Ecto neural progenitor cell (in vitro differentiated cells): ENCODE measurements around the gene POU1F1.
"Not testable (repeated sequence)": the region's sequence is repeated elsewhere in the genome, so short reads cannot be mapped to it uniquely, and the experiment has no call there.

Experiments used
- DNase-seq: peaks from one replicate; pipeline ENCODE4 v3.0.0-alpha.2; 2018; ENCODE audit warnings: low spot score

Gene POU1F1, protein sequence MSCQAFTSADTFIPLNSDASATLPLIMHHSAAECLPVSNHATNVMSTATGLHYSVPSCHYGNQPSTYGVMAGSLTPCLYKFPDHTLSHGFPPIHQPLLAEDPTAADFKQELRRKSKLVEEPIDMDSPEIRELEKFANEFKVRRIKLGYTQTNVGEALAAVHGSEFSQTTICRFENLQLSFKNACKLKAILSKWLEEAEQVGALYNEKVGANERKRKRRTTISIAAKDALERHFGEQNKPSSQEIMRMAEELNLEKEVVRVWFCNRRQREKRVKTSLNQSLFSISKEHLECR

DNA sequence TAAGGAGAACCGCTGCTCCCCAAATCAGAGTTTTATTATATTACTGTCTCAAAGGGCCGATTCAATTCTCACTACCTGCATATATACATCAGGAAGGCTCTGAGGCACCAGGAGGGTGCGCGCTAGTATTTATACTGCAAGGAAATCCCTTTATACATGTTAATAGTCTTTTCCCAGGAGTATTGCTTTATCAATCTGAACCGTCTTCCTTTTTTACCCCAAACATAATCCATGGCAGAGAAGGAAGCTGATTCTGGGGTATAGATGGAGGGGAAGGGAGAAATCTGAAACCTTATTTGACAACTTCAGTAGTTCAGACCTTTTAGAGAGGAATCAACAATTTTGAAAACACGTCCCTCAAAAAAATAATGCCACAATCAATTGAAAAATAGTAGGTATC is at the start of gene POU1F1:
Gene POU1F1, minus strand, starts transcription at position 101 of the 400 bp plus-strand sequence. CDS start 122 bp downstream, outside the sequence.
- DNase-seq: no peak

GRCh38 chr3:87324609-87325008 is 48.2 kb upstream of the POU1F1 start:
- no peak for DNase-seq

DNA sequence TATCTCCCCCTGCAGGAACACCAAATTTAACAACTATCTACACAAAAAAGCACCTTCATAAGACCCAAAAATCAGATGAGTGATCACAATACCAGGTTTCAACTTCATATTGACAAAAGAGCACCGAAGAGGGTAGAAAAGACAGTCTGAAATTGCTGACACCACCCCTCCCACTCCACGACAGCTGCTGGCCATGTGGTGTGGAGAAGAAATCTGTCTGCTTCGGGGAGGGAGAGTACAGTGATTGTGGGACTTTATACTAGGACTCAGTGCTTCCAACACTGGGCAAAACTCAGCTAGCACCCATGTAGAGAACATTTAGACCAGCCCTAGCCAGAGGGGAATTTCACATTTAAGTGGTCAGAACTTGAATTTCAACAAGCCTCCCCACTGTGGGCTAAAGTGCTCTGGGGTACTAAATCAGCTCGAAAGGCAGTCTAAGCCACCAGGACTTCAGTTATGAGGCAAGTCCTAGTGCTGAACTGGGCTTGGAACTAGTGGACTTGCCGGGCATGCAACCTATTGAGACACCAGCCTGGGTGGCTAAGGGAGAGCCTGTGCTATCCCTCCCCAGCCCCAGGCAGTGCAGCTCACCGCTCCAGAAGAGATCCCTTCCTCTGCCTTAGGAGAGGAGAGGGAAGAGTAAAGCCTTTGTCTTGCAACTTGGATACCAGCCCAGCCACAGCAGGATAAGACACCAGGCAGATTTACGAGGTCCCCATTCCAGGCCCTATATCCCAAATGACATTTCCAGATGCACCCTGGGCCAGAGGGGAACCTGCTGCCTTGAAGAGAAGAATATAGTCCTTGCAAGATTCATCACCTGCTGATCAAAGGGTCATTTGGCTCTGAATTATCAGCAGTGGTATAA is 44.6 kb upstream of the POU1F1 start:
- no peak for DNase-seq

DNA sequence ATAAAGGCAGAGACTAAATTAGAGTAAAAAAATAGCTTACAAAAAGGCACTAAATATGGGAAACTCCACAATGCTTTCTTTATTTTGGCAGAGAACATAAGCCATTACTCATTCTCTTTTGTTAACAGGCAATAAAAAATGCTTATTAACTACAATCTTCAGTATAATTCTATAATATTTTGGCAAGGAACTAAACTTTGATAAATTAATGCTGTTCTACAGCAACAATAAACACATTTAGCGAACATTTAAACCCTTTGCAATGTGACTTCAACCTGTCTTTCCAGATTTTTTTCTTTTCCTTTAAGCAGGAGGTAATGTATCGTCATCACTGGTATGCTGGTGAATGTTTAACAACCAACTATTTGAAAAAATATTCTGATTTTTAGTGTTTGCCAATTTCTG is 42.2 kb upstream of the POU1F1 start:
- DNase-seq: no peak

- DNase-seq: no peak
Measured at GRCh38 chr3:87317779-87318178, 41.4 kb upstream of the POU1F1 start.

- DNase-seq: no peak
Measured at GRCh38 chr3:87313641-87314040, 37.3 kb upstream of the POU1F1 start.

GRCh38 chr3:87311309-87311708 is 34.9 kb upstream of the POU1F1 start:
- DNase-seq: no peak

GRCh38 chr3:87309601-87310000 is 33.2 kb upstream of the POU1F1 start:
- no peak for DNase-seq

DNA sequence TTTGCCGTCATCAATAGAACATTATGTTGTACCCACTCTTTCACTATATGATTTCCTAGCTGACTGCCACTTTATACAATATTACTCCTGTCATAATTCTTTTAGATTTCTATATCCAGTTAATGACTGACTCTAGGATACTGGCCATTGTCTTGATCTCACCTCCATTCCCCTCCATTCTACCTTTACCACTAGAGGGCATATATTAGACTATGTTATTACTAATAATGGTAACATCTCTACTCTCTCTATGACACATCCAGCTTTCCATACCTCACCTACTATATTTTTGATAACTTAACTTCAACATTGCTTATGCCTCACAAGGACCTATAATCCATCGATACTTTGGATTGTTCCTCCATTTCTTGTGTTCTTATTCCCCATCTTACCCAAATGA is 31.4 kb upstream of the POU1F1 start:
- DNase-seq: no peak

DNA sequence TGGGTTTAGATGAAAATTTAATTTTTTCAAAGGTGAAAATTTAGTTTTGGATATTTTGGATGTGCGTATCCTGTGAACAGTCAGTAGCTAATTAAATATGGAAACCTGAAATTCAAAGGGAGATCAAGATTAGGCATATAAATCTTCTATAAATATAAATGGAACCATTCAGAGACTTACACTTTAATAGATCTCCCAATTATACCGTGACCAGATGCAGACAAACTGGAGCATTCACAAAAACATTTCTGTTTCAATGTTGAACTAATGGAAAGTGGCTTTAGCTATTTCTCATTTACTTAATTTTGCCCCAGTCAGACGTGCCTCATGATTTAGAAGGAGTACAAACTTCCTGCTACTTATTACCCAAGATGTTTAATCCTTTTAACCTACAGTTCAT is 29.1 kb upstream of the POU1F1 start:
- DNase-seq: no peak

GRCh38 chr3:87305031-87305430 is 28.6 kb upstream of the POU1F1 start:
- not testable (repeated sequence) for DNase-seq

DNA sequence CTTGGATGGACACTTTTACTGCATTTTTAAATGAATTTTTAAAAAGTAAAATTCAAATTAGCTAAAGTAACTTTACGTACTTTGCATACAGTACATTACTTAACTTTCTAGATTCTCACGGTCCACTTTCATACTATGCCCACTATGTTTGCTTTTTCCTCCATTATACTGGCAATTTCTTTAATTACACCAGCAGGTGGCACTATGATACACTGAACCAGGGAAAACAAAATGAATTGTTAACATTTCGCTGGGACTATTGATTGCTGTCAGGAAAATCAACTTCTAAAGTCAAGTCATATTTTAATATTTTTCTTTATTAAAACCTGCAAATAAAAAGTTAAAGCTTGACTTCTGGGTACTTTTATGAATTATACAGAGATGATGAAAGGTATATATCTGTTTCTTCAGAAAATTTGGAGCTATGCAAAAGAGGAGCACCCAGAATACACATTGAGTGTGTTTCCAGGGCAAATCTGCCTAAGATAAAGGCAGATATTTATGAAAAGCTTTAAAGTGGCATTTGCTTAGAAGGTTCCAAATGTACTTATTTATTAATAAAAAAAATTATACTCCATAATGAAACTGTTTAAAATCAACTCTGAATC is 21.8 kb upstream of the POU1F1 start:
- DNase-seq: no peak

DNA sequence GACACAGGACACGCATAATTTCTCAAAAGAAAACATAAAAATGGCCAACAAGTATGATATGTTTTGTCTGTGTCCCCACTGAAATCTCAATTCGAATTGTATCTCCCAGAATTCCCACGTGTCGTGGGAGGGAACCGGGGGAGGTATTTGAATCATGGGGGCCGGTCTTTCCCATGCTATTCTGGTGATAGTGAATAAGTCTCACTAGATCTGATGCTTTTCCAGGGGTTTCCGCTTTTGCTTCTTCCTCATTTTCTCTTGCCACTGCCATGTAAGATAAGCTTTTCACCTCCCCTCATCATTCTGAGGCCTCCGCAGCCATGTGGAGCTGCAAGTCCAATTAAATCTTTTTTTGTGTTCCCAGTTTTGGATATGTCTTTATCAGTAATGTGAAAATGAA is 12.1 kb upstream of the POU1F1 start:
- DNase-seq: no peak

- DNase-seq: no peak
Measured at GRCh38 chr3:87287011-87287410, 10.6 kb upstream of the POU1F1 start.

GRCh38 chr3:87272718-87273341 is 3.6 kb downstream of the POU1F1 start:
- no peak for DNase-seq

GRCh38 chr3:87270908-87271700 is 5.3 kb downstream of the POU1F1 start:
- no peak for DNase-seq

DNA sequence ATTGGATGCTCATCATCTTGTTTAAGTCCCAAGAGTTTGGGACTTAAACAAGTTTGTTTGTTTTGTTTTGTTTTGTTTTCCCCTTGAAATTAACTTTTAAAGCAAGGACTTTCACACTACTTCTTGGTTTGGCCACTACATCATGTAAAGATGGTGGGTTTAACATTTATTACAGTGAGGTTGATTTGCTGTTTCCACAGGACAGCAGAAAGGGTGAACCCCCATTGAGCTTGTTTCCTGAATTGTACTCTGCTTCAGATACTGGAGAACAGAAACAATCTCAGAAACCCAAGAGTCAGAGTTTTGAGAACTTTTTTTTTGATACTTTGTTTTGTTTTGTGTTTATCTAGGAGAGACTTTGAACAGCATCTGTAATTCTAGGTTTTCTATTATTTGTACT is 6.7 kb downstream of the POU1F1 start:
- DNase-seq: no peak

DNA sequence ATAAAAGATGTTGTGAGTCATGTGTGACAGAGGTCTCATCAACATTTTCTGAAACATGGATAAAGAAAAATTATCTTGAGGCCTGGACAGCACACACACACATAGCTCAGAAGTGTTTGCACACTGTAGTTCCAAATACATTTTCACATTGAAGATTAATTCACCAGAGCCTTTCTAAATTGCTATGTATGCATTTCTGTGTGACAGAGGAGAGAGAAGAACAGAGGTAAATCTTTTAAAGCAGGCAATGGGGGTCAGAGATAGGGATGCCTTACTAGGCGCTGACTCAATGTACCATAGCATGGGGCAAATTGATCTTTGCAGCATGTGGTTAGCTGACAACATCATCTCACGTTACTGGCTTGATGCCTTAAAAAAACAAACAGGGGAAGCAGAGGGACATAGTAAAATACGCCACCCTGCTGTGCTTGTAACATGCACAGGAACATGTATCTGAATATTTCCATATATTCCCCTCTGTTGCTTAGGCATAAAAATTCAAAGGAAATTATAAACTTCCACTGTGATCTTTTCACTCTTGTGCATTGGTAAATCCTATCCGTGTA is 7.7 kb downstream of the POU1F1 start:
- DNase-seq: no peak

DNA sequence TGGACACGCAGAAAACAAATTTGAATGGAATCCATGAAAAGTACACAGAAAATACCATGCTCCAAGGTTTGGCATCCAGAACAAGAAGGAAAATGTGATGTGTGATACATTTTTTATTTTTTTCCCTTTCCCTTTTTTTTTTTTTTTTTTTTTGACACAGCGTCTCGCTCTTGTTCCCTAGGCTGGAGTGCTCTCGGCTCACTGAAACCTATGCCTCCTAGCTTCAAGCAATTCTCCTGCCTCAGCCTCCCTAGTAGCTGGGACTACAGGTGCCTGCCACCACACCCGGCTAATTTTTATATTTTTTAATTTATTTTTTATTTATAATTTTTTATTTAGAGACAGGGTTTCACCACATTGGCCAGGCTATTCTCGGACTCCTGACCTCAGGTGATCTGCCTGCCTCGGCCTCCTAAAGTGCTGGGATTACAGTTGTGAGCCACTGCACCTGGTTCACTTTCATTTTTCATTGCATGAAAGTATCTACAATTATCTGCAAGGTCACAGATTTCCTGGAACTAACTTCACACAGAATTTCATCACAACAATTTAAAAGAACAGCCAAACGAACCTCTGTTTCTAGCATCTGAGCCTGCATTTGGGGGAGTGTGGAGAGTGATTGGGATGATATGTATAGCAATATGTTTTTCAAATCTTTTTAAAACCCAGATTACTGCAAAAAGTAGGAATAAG is 8.3 kb downstream of the POU1F1 start:
- DNase-seq: no peak

DNA sequence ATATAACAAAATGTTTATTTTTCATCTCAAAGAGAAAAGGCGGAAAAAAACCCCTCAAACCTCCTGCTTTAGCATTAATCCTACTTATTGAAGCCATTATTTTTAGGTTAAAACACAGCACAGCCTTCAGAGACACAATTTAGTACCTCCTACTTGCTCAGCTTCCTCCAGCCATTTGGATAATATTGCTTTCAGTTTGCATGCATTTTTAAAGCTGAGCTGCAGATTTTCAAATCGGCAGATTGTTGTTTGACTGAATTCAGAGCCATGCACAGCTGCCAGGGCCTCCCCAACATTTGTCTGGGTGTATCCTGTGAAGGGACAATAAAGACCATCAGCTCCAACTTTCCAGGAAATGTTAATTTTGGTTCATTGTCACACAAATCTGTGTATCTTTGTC is 14.5 kb downstream of the POU1F1 start:
- DNase-seq: no peak

DNA sequence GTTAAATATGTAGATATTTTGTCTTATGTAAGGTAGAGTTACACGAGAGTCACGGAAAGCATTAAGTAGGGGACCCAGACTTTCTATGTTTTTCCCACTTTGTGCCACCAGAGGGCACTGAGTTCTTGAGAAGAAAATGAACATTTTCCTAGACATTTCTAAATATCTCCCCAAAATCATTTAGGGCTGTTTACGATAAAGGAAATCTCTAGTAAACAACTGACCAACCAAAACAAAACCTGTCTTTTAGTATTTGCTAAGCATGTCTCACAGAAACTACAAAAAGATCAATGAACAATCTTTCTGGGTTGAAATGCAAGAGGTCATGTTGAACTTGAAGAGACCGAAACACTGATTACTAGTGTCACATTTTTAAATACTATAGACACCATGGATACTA is 16.1 kb downstream of the POU1F1 start:
- DNase-seq: no peak
